Nephron (organoid): ENCODE data around the gene TESMIN.

ENCODE experiments used
- H3K27ac Mint-ChIP-seq, 3 experiments: 2 replicates each; pipeline ENCODE4 v1.8.0; 2020; ENCODE audit warnings: mixed read lengths in 3 of 3, mild to moderate bottlenecking in 2 of 3, moderate library complexity in 1 of 3
- H3K27me3 Mint-ChIP-seq: 2 replicates; pipeline ENCODE4 v1.8.0; 2021; ENCODE audit warnings: low read depth, mild to moderate bottlenecking, moderate library complexity, mixed read lengths
- H3K36me3 Mint-ChIP-seq: 2 replicates; pipeline ENCODE4 v1.8.0; 2020; ENCODE audit warnings: low read depth, mixed read lengths
- H3K4me1 Mint-ChIP-seq: 2 replicates; pipeline ENCODE4 v1.8.0; 2020; ENCODE audit warnings: mixed read lengths
- H3K4me3 Mint-ChIP-seq, 3 experiments: 2 replicates each; pipeline ENCODE4 v1.8.0; 2020; ENCODE audit warnings: mild to moderate bottlenecking in 3 of 3, mixed read lengths in 3 of 3, moderate library complexity in 2 of 3
- H3K9me3 Mint-ChIP-seq: 2 replicates; pipeline ENCODE4 v1.8.0; 2020; ENCODE audit warnings: mixed read lengths
- CTCF ChIP-seq, 3 experiments: fragments of 200-600 bp; sonication (generic); IDR thresholded peaks; one replicate each; pipeline ENCODE4 v1.5.0; 2021; ENCODE audit warnings: antibody characterized with exemption in 3 of 3; ENCODE audit not compliant: unreplicated experiment in 3 of 3

TESMIN gene

DNA sequence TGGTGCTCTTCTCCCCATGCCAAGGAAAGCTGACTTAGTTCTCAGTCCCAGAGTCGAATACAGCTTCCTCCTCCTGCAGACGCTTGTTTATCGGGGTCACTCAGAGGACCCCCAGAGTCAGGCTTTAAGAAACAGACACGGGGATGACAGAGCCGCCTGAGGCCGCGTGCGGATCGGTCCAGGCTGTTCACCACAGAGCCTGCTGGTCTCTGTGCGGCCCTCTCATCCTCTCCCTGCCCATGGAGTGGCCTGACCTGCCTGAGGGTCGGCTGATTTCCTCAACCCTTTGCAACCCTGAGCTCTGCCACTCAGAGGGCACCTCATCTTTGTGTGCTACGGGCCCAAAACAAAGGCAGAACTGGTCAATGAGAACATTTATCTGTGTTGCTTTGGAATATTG, 64.8 kb downstream of the TESMIN start:
- H3K36me3 Mint-ChIP-seq: no peaks in the 10 kb centered on the region
- no peak for TF ChIP-seq CTCF (IDR thresholded peaks at IDR 0.05; ENCODE audit: unreplicated experiment in 3 of 3)
- peaks cover 86% of the 10 kb centered on the region for H3K27me3 Mint-ChIP-seq
- H3K4me1 Mint-ChIP-seq: peaks cover 27% of the 10 kb centered on the region
- no peaks in the 10 kb centered on the region for H3K9me3 Mint-ChIP-seq
- H3K4me3 Mint-ChIP-seq: peak overlapping the region; percentile 61 to 74 (median 71)
- H3K27ac Mint-ChIP-seq: no peak overlapping the region

DNA sequence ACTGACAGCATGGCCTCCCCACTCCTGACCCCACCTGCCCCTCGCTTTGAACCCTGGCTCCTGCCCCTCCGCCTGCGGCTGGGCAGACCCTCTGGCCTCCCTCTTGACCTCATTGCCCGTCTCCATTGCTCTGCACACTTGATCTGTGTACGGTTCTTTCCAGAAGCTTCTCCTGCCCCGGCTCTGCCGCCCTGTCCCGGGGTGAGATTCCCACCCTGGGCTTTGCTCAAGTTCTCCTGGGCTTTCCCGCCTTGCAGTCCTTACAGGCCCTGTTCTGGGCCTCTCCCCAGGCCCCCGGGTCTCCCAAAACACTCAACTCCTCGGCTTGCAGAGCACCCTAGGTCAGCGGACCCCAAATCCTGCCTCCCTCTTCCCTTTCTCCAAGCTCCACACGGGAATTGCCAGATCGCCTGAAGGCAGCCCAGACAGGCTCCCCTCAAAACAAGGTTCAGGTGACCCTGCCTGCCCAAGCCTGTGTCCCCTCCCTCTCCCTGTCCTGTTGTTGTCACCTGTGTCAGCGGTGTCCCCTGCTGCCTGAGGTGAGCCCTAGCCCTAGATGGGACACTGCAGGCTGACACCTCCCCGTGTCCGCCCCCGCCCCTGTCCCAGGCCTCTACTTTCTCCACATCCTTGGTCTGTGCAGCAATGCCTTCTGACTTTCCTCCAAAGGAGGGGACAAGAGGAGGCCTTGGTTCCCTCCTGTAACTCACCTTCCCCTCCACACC, 65.5 kb downstream of the TESMIN start:
- no peaks in the 10 kb centered on the region for H3K36me3 Mint-ChIP-seq
- peak overlapping the region; percentile 61 to 74 (median 71) for H3K4me3 Mint-ChIP-seq
- no peaks in the 10 kb centered on the region for H3K9me3 Mint-ChIP-seq

DNA sequence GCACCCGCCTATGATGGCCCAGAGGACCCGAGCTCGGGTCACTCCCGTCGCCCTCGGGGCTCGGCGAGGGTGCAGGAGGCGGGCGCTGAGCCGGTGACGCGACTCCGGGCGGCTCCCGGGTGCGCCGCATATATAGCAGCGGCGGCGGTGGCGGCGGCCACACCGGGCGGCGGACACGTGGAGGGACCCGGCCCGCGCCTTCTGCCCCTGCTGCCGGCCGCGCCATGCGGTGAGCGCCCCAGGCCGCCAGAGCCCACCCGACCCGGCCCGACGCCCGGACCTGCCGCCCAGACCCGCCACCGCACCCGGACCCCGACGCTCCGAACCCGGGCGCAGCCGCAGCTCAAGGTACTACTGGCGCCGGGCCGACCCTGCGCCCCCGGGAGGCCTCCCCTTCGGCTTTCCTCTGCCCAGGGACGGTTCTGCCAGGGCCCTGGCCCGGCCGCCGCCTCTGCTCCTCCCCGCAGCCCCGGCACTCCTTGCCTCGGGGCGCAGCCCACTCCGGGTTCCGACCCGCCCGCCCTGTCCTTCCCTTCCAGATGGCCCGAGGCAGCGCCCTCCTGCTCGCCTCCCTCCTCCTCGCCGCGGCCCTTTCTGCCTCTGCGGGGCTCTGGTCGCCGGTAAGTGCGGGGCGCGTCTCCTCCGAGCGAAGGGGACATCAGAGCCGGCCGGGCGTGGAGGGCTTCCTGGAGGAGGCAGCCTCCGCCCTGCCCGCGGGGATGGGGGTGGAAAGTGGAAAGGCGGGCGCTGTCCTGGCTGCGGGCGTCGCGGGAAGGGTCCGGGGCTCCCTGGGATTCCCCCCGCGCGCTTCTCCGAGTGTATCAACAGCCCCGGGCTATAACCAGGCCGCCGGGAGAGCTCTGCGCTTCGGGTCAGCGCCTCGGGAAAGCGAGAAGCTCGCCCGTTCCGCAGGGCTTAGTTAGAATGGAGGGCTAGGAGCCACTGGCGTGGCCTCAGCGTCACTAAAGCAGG, 66.6 kb downstream of the TESMIN start, which contains the start of gene GAL:
Gene GAL (plus strand): TSS at position 160 of the 972 bp plus-strand sequence. CDS start 380 bp downstream, at position 540.
- no peak for TF ChIP-seq CTCF (IDR thresholded peaks at IDR 0.05; ENCODE audit: unreplicated experiment in 3 of 3)
- H3K27me3 Mint-ChIP-seq: peaks cover 77% of the 10 kb centered on the region
- H3K27ac Mint-ChIP-seq: no peak within 1 kb of the TSS
- H3K4me3 Mint-ChIP-seq: peak within 1 kb of the TSS; percentile 61 to 66 (median 63)
- H3K4me1 Mint-ChIP-seq: peaks cover 21% of the 10 kb centered on the region
- no peaks in the 10 kb centered on the region for H3K9me3 Mint-ChIP-seq
- H3K36me3 Mint-ChIP-seq: no peaks in the 10 kb centered on the region

More for the DNA sequence above, 65.5 kb downstream of the TESMIN start:
- Mint-ChIP-seq H3K27me3 (peaks cover 86% of the 10 kb centered on the region), H3K4me1 (peaks cover 24% of the 10 kb centered on the region), H3K27ac (no peak overlapping the region)
- no peak for TF ChIP-seq CTCF (IDR thresholded peaks at IDR 0.05; ENCODE audit: unreplicated experiment in 3 of 3)

DNA sequence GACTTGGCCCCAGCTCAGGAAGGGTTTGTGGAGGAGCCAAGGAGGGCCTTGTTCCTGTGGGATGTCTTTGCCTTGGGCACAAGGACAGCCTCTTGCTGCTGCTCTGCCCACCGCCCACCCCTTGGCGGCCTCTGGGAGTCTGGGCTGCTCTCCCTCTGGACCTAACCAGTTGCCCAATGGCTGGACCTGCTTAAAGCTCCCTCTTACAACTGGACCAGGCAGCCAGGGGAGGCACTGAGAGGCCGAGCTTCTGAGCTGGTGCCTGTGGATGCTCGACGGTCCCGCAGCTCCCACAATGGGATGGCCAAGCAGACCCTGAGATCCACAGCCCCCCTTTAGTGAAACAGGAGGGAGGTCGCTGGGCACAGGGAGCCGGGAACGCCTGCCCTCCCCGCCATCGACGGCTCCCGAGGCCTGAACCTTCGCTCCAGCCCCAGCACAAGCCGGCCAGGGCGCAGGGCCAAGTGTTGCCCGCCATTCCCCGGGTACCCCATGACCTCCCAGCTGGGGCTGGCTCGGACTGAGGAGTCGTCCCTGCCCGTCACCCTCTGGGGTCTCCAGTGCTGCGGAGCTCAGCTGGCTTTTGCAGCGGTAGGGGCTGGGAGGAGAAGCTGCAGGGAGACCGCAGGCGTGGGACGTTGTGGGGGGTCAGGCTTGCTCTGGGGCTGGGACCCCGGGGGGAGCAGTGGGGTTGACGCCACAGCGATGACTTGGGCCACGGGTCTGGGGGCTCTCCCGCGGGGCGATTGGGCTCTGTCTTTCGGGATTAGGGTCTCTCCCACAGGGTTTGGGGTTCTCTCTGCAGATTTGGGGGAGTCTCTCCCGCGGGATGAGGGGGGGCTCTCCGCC, 67.6 kb downstream of the TESMIN start:
- Mint-ChIP-seq H3K27ac (no peak overlapping the region), H3K4me1 (peaks cover 24% of the 10 kb centered on the region), H3K9me3 (no peaks in the 10 kb centered on the region), H3K4me3 (peak overlapping the region in 1 of 3 experiments; percentile 56), H3K36me3 (no peaks in the 10 kb centered on the region), H3K27me3 (peaks cover 77% of the 10 kb centered on the region)
- no peak for TF ChIP-seq CTCF (IDR thresholded peaks at IDR 0.05; ENCODE audit: unreplicated experiment in 3 of 3)

DNA sequence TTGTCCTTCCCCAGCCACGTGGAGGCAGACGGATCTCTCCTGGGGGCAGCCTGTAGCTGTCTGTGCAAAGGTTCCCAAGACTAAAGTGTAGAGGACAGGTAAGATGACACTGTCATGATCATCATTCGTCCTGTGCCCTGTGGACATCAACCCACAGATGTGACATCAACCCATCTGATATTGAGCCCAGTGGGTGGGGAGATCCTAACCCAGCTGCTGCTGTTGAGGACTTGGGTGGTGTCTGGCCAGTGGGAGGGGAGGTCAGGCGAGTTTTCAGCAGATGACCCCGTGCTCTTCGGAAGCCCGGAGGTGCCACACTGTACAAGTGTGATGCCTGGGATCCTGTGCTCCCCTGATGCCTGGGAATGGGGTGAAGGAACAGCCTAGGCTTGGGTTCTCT, 68.2 kb downstream of the TESMIN start:
- Mint-ChIP-seq H3K4me1 (peaks cover 26% of the 10 kb centered on the region), H3K9me3 (no peaks in the 10 kb centered on the region), H3K4me3 (peak overlapping the region in 1 of 3 experiments; percentile 57), H3K36me3 (no peaks in the 10 kb centered on the region), H3K27ac (no peak overlapping the region), H3K27me3 (peaks cover 76% of the 10 kb centered on the region)
- TF ChIP-seq CTCF (IDR thresholded peaks at IDR 0.05; ENCODE audit: unreplicated experiment in 3 of 3): no peak
